IMR-90 (cell line): ENCODE measurements around the gene LIN9. TPM values are rescaled to one million over a fixed set of nuclear protein-coding genes. Genes with fewer than 3 reads are reported as not detected.

ENCODE experiments used
- ATAC-seq: fragments of 200-7000 bp; cut with Tn5 transposase; 2 replicates; pipeline ENCODE4 v1.9.1; 2020; ENCODE audit warnings: low read depth, mild to moderate bottlenecking, moderate library complexity
- BruUV-seq: library from RNA; stranded (reverse); fragments of 400-500 nt; replicated peaks from 2 replicates; lab custom pipeline; 2021; lab: Mats Ljungman, UMichigan
- CTCF ChIA-PET: fragments of 300-600 bp; formaldehyde crosslinking; extraction: SDS; loops from one replicate; lab custom pipeline; 2021; ENCODE audit warnings: antibody characterized with exemption; lab: Yijun Ruan, JAX
- POLR2A ChIA-PET: fragments of 300-600 bp; sonication (Branson Sonifier 250); formaldehyde crosslinking; loops from one replicate; lab custom pipeline; 2022; ENCODE audit warnings: antibody characterized with exemption; ENCODE audit not compliant: unreplicated experiment; lab: Charles Lee
- DNase-seq: peaks from one replicate; pipeline ENCODE4 v3.0.0; 2013
- H2AFZ ChIP-seq: replicated peaks from 2 replicates; pipeline ENCODE3; 2013; ENCODE audit warnings: low read length, mild to moderate bottlenecking; ENCODE audit not compliant: poor library complexity
- H2AK5ac ChIP-seq: 2 replicates; pipeline ENCODE4 v1.6.1; 2013; ENCODE audit warnings: low read depth, low read length, inconsistent platforms
- H2AK9ac ChIP-seq: replicated peaks from 2 replicates; pipeline ENCODE3; 2013; ENCODE audit warnings: mild to moderate bottlenecking, low read depth, low read length, moderate library complexity; ENCODE audit not compliant: poor library complexity
- H2BK120ac ChIP-seq: 2 replicates; pipeline ENCODE4 v1.6.1; 2013; ENCODE audit warnings: low read depth, low read length, inconsistent platforms
- H2BK15ac ChIP-seq: 3 replicates; pipeline ENCODE4 v1.6.1; 2013; ENCODE audit warnings: low read depth, low read length, inconsistent platforms
- H2BK20ac ChIP-seq: 2 replicates; pipeline ENCODE4 v1.6.1; 2013; ENCODE audit warnings: low read depth, mild to moderate bottlenecking, inconsistent platforms, low read length, moderate library complexity
- H2BK5ac ChIP-seq: 2 replicates; pipeline ENCODE4 v1.6.1; 2013; ENCODE audit warnings: mild to moderate bottlenecking, low read depth, low read length, inconsistent platforms; ENCODE audit not compliant: poor library complexity, severe bottlenecking
- H3K14ac ChIP-seq: replicated peaks from 2 replicates; pipeline ENCODE4 v1.6.1; 2013; ENCODE audit warnings: low read depth, low read length, inconsistent platforms
- H3K18ac ChIP-seq: 2 replicates; pipeline ENCODE4 v1.6.1; 2013; ENCODE audit warnings: low read depth, low read length, control low read depth
- H3K23ac ChIP-seq: 2 replicates; pipeline ENCODE4 v1.6.1; 2013; ENCODE audit warnings: low read depth, low read length, inconsistent platforms
- H3K27ac ChIP-seq: 2 replicates; pipeline ENCODE4 v1.5.1; 2013; ENCODE audit warnings: mild to moderate bottlenecking, control low read depth, low read length; ENCODE audit not compliant: insufficient read depth
- H3K27me3 ChIP-seq: 2 replicates; pipeline ENCODE4 v1.6.1; 2013; ENCODE audit warnings: low read length; ENCODE audit not compliant: control insufficient read depth, insufficient read depth
- H3K36me3 ChIP-seq: 2 replicates; pipeline ENCODE4 v1.6.1; 2013; ENCODE audit warnings: low read length, mixed read lengths; ENCODE audit not compliant: control insufficient read depth, insufficient read depth
- H3K4ac ChIP-seq: 2 replicates; pipeline ENCODE4 v1.6.1; 2013; ENCODE audit warnings: low read depth, low read length, inconsistent platforms
- H3K4me1 ChIP-seq: 2 replicates; pipeline ENCODE4 v1.6.1; 2013; ENCODE audit warnings: low read length, mixed read lengths; ENCODE audit not compliant: control insufficient read depth, insufficient read depth
- H3K4me2 ChIP-seq: 2 replicates; pipeline ENCODE4 v1.6.1; 2013; ENCODE audit warnings: low read depth, mild to moderate bottlenecking, control low read depth, low read length, moderate library complexity
- H3K4me3 ChIP-seq: 2 replicates; pipeline ENCODE4 v1.5.1; 2013; ENCODE audit warnings: low read depth, mild to moderate bottlenecking, control low read depth, low read length, moderate library complexity; ENCODE audit not compliant: insufficient read depth
- H3K56ac ChIP-seq: 2 replicates; pipeline ENCODE4 v1.6.1; 2013; ENCODE audit warnings: low read length, inconsistent platforms; ENCODE audit not compliant: insufficient read depth; ENCODE audit errors: extremely low read depth
- H3K79me1 ChIP-seq, 2 experiments: 2 replicates each; pipeline ENCODE4 v1.6.1; 2013; ENCODE audit warnings: low read length in 2 of 2, inconsistent platforms in 1 of 2, low read depth in 1 of 2
- H3K9ac ChIP-seq: 2 replicates; pipeline ENCODE4 v1.6.1; 2013; ENCODE audit warnings: low read depth, low read length, control low read depth
- H3K9me1 ChIP-seq: 2 replicates; pipeline ENCODE4 v1.6.1; 2013; ENCODE audit warnings: low read length, inconsistent platforms; ENCODE audit not compliant: insufficient read depth
- H3K9me3 ChIP-seq: 2 replicates; pipeline ENCODE4 v1.6.1; 2013; ENCODE audit warnings: low read length; ENCODE audit not compliant: control insufficient read depth, insufficient read depth
- H4K20me1 ChIP-seq: 2 replicates; pipeline ENCODE4 v1.6.1; 2013; ENCODE audit warnings: low read length, inconsistent platforms; ENCODE audit not compliant: insufficient read depth
- H4K5ac ChIP-seq: 2 replicates; pipeline ENCODE4 v1.6.1; 2013; ENCODE audit warnings: mild to moderate bottlenecking, low read depth, low read length, control low read depth
- H4K8ac ChIP-seq, 2 experiments: 2 replicates each; pipeline ENCODE4 v1.6.1; 2013; ENCODE audit warnings: low read depth in 2 of 2, low read length in 2 of 2, control low read depth in 1 of 2, inconsistent platforms in 1 of 2
- H4K91ac ChIP-seq: 2 replicates; pipeline ENCODE4 v1.6.1; 2013; ENCODE audit warnings: low read depth, low read length, inconsistent platforms; ENCODE audit not compliant: insufficient read depth
- CEBPB ChIP-seq: IDR thresholded peaks from 2 replicates; pipeline ENCODE4 v1.6.1; 2012; ENCODE audit warnings: low read depth, low read length, improper control_type of control experiment
- CHD1 ChIP-seq: IDR thresholded peaks from 2 replicates; pipeline ENCODE4 v1.6.1; 2012; ENCODE audit warnings: low read depth, low read length, improper control_type of control experiment
- FOS ChIP-seq: fragments of 150-350 bp; IDR thresholded peaks from 2 replicates; pipeline ENCODE4 v1.6.1; 2016; ENCODE audit warnings: low read depth, low read length
- RAD21 ChIP-seq: IDR thresholded peaks from 2 replicates; pipeline ENCODE4 v1.6.1; 2012; ENCODE audit warnings: low read length, improper control_type of control experiment
- RCOR1 ChIP-seq: IDR thresholded peaks from 2 replicates; pipeline ENCODE4 v1.6.1; 2012; ENCODE audit warnings: mild to moderate bottlenecking, low read length, improper control_type of control experiment; ENCODE audit not compliant: insufficient replicate concordance
- RFX5 ChIP-seq: IDR thresholded peaks from 2 replicates; pipeline ENCODE4 v1.8.0; 2012; ENCODE audit warnings: low read depth, mild to moderate bottlenecking, low read length, moderate library complexity
- WGBS, 2 experiments: methylation state at CpG; one replicate each; pipeline versions ENCODE4 v1.1.5 to v1.1.7; 2013; ENCODE audit warnings: missing lambda C conversion rate in 2 of 2; ENCODE audit not compliant: insufficient read length in 1 of 2; ENCODE audit errors: extremely low coverage in 2 of 2; 5-methylcytosine and 5-hydroxymethylcytosine counted together
- dilution Hi-C: fragments of 300-500 bp; cut with HindIII; formaldehyde crosslinking; loops from one replicate; pipeline ENCODE4 v1.14.3; 2018; ENCODE audit warnings: low sequenced_read_pairs; ENCODE audit not compliant: unreplicated experiment
- in situ Hi-C: fragments of 300-500 bp; cut with MboI; formaldehyde crosslinking; loops from 3 replicates; pipeline ENCODE4 v1.14.3; 2019; ENCODE audit warnings: low sequenced_read_pairs, inconsistent platforms, mixed read lengths
- intact Hi-C: fragments of 100-400 bp; cut with micrococcal nuclease; formaldehyde crosslinking; loops from 2 replicates; pipeline ENCODE4 v1.10.0; 2022
- polyA plus RNA-seq, 3 experiments: library from polyadenylated mRNA; depleted of rRNA; stranded (reverse); fragments of >200 nt; gene quantifications; 2 replicates each; pipeline ENCODE4 v1.2.3, GENCODE V29; 2012; ENCODE audit warnings: low replicate concordance in 1 of 3
- total RNA-seq: library from RNA; depleted of rRNA; stranded (reverse); fragments of >200 nt; gene quantifications from 2 replicates; pipeline ENCODE4 v1.2.3, GENCODE V29; 2012
- TF ChIP-seq, protein P1 (sequence below): conservative IDR thresholded peaks from 2 replicates; pipeline ENCODE4 v1.5.1; 2012; ENCODE audit warnings: mild to moderate bottlenecking, low read depth, low read length, improper control_type of control experiment

The LIN9 gene
- total and polyA plus RNA-seq, 2 of the 4 experiments (the other 2 are of a cell fraction): 2.3 to 3.9 TPM

DNA sequence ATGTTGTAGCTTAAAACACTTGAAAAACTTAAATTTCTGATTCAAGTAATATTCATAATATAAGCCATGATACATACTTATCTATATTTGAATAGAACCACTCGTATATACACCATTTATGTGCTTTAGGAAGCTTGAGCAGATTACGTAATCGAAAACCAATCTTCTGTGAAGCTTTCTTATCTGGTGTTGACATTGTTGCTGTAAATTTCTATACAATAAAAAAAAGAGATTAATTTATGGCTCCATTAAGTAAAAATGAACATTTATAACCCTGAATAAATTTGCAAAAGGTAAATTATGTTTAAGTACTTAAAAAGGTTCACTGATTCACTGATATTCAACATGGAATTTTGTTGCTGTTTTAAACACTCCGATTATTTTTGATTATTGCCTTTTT, 21.4 kb downstream of the LIN9 start:
- H2AK9ac ChIP-seq: no peak overlapping the region
- H2BK5ac ChIP-seq: no peak overlapping the region
- no peak for TF ChIP-seq RAD21
- TF ChIP-seq RCOR1: no peak
- no peak for TF ChIP-seq RFX5
- no peak for TF ChIP-seq FOS
- TF ChIP-seq CHD1: no peak
- TF ChIP-seq, protein P1, sequence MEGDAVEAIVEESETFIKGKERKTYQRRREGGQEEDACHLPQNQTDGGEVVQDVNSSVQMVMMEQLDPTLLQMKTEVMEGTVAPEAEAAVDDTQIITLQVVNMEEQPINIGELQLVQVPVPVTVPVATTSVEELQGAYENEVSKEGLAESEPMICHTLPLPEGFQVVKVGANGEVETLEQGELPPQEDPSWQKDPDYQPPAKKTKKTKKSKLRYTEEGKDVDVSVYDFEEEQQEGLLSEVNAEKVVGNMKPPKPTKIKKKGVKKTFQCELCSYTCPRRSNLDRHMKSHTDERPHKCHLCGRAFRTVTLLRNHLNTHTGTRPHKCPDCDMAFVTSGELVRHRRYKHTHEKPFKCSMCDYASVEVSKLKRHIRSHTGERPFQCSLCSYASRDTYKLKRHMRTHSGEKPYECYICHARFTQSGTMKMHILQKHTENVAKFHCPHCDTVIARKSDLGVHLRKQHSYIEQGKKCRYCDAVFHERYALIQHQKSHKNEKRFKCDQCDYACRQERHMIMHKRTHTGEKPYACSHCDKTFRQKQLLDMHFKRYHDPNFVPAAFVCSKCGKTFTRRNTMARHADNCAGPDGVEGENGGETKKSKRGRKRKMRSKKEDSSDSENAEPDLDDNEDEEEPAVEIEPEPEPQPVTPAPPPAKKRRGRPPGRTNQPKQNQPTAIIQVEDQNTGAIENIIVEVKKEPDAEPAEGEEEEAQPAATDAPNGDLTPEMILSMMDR: no peak
- TF ChIP-seq CEBPB: peak; percentile 82
- H3K4ac ChIP-seq: no peak overlapping the region
- H3K23ac ChIP-seq: no peak overlapping the region
- no peak overlapping the region for H2BK20ac ChIP-seq
- H3K27ac ChIP-seq: no peak overlapping the region
- no peaks in the 10 kb centered on the region for H3K36me3 ChIP-seq
- H4K20me1 ChIP-seq: no peaks in the 10 kb centered on the region
- H4K91ac ChIP-seq: no peak overlapping the region
- intact Hi-C loops: no loop called here
- ChIA-PET CTCF (no interaction called here), POLR2A (no interaction called here)
- no peaks in the 10 kb centered on the region for H3K79me1 ChIP-seq
- BruUV-seq: no TSS peak
- no peak overlapping the region for H3K14ac ChIP-seq
- H3K9me3 ChIP-seq: no peaks in the 10 kb centered on the region
- H3K56ac ChIP-seq: no peak overlapping the region
- no peaks in the 10 kb centered on the region for H3K27me3 ChIP-seq
- no peak overlapping the region for H3K4me2 ChIP-seq
- H3K9ac ChIP-seq: no peak overlapping the region
- no peak overlapping the region for H4K5ac ChIP-seq
- H3K4me1 ChIP-seq: no peaks in the 10 kb centered on the region
- WGBS, 2 experiments: no CpG with 5 or more reads among the region's 4 CpGs
- H2AFZ ChIP-seq: no peak overlapping the region
- H2BK120ac ChIP-seq: no peak overlapping the region
- H4K8ac ChIP-seq: no peak overlapping the region
- H3K9me1 ChIP-seq: no peaks in the 10 kb centered on the region
- no peak overlapping the region for H3K4me3 ChIP-seq
- in situ Hi-C loops: no loop called here
- H2AK5ac ChIP-seq: no peak overlapping the region
- no peak for DNase-seq
- no peak overlapping the region for H3K18ac ChIP-seq
- ATAC-seq: no peak
- dilution Hi-C loops: no loop called here
- H2BK15ac ChIP-seq: no peak overlapping the region
